ENCODE results near the gene SMAD6.

SMAD6 gene

GRCh38 chr15:66800584-66801235, 98.7 kb downstream of the SMAD6 start:
- in situ Hi-C loops (cut with MboI; ENCODE audit: low pct_unique_long_range_greater_than_20kb, low sequenced_read_pairs), result no loop called here
- DNase-seq, result no peak

GRCh38 chr15:66801266-66801665, 99.2 kb downstream of the SMAD6 start:
- in situ Hi-C loops (cut with MboI; ENCODE audit: low pct_unique_long_range_greater_than_20kb, low sequenced_read_pairs), result no loop called here
- DNase-seq, result no peak

- no peak for DNase-seq
- in situ Hi-C loops (cut with MboI; ENCODE audit: low pct_unique_long_range_greater_than_20kb, low sequenced_read_pairs), result no loop called here
These were observed 100.3 kb downstream of the SMAD6 start for GRCh38 chr15:66802025-66803001.

GRCh38 chr15:66803182-66803729, 101.2 kb downstream of the SMAD6 start:
- peak; percentile 53 for DNase-seq
- in situ Hi-C loops (cut with MboI; ENCODE audit: low pct_unique_long_range_greater_than_20kb, low sequenced_read_pairs), result no loop called here

- in situ Hi-C loops (cut with MboI; ENCODE audit: low pct_unique_long_range_greater_than_20kb, low sequenced_read_pairs), result no loop called here
- DNase-seq, result no peak
These were observed 101.7 kb downstream of the SMAD6 start for GRCh38 chr15:66803749-66804148.

GRCh38 chr15:66805202-66805885, 103.3 kb downstream of the SMAD6 start:
- in situ Hi-C loops (cut with MboI; ENCODE audit: low pct_unique_long_range_greater_than_20kb, low sequenced_read_pairs), result no loop called here
- no peak for DNase-seq

- no peak for DNase-seq
- in situ Hi-C loops (cut with MboI; ENCODE audit: low pct_unique_long_range_greater_than_20kb, low sequenced_read_pairs), result no loop called here
These were observed 106.3 kb downstream of the SMAD6 start for GRCh38 chr15:66808181-66808824.

- DNase-seq, result no peak
- in situ Hi-C loops (cut with MboI; ENCODE audit: low pct_unique_long_range_greater_than_20kb, low sequenced_read_pairs), result no loop called here
These were observed 107.6 kb downstream of the SMAD6 start for GRCh38 chr15:66809664-66810063.

- DNase-seq, result no peak
- in situ Hi-C loops (cut with MboI; ENCODE audit: low pct_unique_long_range_greater_than_20kb, low sequenced_read_pairs), result no loop called here
These were observed 113.3 kb downstream of the SMAD6 start for GRCh38 chr15:66815318-66815717.

GRCh38 chr15:66816201-66816600, 114.2 kb downstream of the SMAD6 start:
- DNase-seq, result no peak
- in situ Hi-C loops (cut with MboI; ENCODE audit: low pct_unique_long_range_greater_than_20kb, low sequenced_read_pairs), result no loop called here

- in situ Hi-C loops (cut with MboI; ENCODE audit: low pct_unique_long_range_greater_than_20kb, low sequenced_read_pairs), result no loop called here
These were observed 117.0 kb downstream of the SMAD6 start for GRCh38 chr15:66819084-66819483.

GRCh38 chr15:66820481-66821176, 118.6 kb downstream of the SMAD6 start:
- no peak for DNase-seq
- in situ Hi-C loops (cut with MboI; ENCODE audit: low pct_unique_long_range_greater_than_20kb, low sequenced_read_pairs), result no loop called here

More at GRCh38 chr15:66819084-66819483, 117.0 kb downstream of the SMAD6 start:
- no peak for DNase-seq

GRCh38 chr15:66821307-66821706, 119.3 kb downstream of the SMAD6 start:
- no peak for DNase-seq
- in situ Hi-C loops (cut with MboI; ENCODE audit: low pct_unique_long_range_greater_than_20kb, low sequenced_read_pairs), result no loop called here

GRCh38 chr15:66822114-66822513, 120.1 kb downstream of the SMAD6 start:
- in situ Hi-C loops (cut with MboI; ENCODE audit: low pct_unique_long_range_greater_than_20kb, low sequenced_read_pairs), result no loop called here
- no peak for DNase-seq

- in situ Hi-C loops (cut with MboI; ENCODE audit: low pct_unique_long_range_greater_than_20kb, low sequenced_read_pairs), result no loop called here
- DNase-seq, result no peak
These were observed 120.5 kb downstream of the SMAD6 start for GRCh38 chr15:66822576-66822975.

GRCh38 chr15:66823601-66824000, 121.6 kb downstream of the SMAD6 start:
- in situ Hi-C loops (cut with MboI; ENCODE audit: low pct_unique_long_range_greater_than_20kb, low sequenced_read_pairs), result no loop called here
- DNase-seq, result no peak

- in situ Hi-C loops (cut with MboI; ENCODE audit: low pct_unique_long_range_greater_than_20kb, low sequenced_read_pairs), result no loop called here
- no peak for DNase-seq
These were observed 122.4 kb downstream of the SMAD6 start for GRCh38 chr15:66824424-66824823.

GRCh38 chr15:66825139-66825538, 123.1 kb downstream of the SMAD6 start:
- in situ Hi-C loops (cut with MboI; ENCODE audit: low pct_unique_long_range_greater_than_20kb, low sequenced_read_pairs), result no loop called here
- no peak for DNase-seq

- no peak for DNase-seq
- in situ Hi-C loops (cut with MboI; ENCODE audit: low pct_unique_long_range_greater_than_20kb, low sequenced_read_pairs), result no loop called here
These were observed 123.7 kb downstream of the SMAD6 start for GRCh38 chr15:66825731-66826130.
